ENCODE results near the gene ATG5. TPM values are rescaled to one million over a fixed set of nuclear protein-coding genes. Genes with fewer than 3 reads are reported as not detected.
A peak's percentile ranks its signal among the peaks of the same experiment; 100 is the strongest.
"Not testable (repeated sequence)": the region's sequence is repeated elsewhere in the genome, so short reads cannot be mapped to it uniquely, and the experiment has no call there.

Gene ATG5
- total RNA-seq, 1 experiment from 2014 or later = 49.6 TPM

GRCh38 chr6:106257195-106257594 is 68.4 kb downstream of the ATG5 start:
- DNase-seq (ENCODE audit: low read depth) = peak; percentile 47

DNA sequence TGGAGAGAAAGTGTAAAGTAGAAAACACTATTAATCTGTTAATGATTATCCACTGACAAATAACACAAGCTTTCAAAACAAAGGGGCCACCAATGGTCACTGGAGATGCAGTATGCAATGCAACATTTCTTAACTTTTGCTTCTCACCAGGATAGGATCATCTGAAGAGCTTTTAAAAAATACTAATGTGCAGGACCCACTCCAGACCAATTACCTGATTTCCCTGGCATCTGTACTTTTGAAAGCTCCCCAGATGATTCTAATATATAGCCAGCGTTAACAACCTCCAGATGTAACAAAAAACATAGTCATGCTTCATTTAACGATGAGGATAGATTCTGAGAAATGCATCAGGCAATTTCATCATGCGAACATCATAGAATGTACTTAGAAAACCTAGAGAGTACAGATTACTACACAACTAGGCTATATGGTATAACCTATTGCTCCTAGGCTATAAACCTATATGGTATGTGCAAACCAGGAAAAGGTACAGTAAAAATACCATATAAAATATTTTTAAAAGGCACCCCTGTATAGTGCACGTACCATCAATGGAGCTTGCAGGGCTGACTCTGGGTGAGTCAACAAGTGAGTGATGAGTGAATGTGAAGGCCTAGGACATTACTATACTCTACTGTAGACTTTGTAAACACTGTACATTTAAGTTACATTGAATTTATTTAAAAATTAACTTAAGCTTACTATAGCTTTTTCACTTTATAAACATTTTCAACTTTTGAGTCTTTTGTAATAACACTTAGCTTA is 69.2 kb downstream of the ATG5 start:
- DNase-seq (ENCODE audit: low read depth) = peak; percentile 52

- no peak for DNase-seq (ENCODE audit: low read depth)
Observed at GRCh38 chr6:106255306-106255705, 70.3 kb downstream of the ATG5 start.

- DNase-seq (ENCODE audit: low read depth) = peak; percentile 74
Observed at GRCh38 chr6:106254636-106255035, 70.9 kb downstream of the ATG5 start.

- peak; percentile 57 for DNase-seq (ENCODE audit: low read depth)
Observed at GRCh38 chr6:106253731-106254130, 71.8 kb downstream of the ATG5 start.

GRCh38 chr6:106253172-106253571 is 72.4 kb downstream of the ATG5 start:
- DNase-seq (ENCODE audit: low read depth) = peak; percentile 90

- no peak for DNase-seq (ENCODE audit: low read depth)
Observed at GRCh38 chr6:106252687-106253086, 72.9 kb downstream of the ATG5 start.

DNA sequence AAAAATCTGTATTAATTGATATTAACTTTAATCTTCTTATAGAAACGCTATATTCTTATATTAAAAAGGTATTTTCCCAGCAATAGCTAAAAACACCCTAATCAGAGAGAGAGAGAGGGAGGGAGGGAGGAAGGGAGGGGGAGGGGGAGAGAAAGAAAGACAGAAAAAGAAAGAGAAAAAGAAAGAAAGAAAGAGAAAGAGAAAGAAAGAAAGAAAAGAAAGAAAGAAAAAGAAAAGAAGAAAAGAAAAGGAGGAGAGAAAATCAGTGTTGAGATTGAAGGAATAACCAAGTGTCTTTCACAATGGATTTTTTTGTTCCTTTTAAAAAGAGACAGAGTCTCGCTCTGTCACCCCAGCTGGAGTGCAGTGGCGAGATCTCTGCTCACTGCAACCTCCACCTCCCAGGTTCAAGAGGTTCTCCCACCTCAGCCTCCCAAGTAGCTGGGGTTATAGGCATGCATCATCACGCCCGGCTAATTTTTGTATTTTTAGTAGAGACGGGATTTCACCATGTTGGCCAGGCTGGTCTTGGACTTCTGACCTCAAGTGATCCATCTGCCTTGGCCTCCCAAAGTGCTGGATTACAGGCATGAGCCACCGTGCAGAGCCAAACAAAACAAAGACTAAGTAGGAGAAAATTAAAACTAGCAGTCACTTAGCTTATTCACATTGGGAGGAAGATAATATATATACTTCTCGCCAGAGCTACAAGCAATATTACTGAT is 73.9 kb downstream of the ATG5 start:
- DNase-seq (ENCODE audit: low read depth) = peak; percentile 41

DNA sequence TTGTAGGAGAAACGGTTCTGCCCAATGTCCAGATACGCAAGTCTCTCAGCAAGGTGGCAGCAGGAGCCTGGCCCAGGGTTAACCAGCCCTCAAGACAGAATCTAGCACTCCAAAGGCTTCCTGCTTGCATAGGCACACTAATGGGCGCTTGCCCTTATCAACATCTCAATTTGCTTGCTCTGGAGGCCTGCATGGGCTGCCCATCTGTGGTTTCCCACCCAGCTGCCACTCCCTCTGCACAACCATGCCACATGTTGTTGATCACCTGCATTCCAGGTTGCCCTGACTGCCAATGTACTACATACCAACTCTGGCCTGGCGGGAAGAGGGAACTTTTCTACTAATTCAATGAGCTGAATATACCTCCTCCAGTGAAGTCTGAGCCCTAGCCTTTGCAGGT is 74.6 kb downstream of the ATG5 start:
- DNase-seq (ENCODE audit: low read depth) = no peak

DNA sequence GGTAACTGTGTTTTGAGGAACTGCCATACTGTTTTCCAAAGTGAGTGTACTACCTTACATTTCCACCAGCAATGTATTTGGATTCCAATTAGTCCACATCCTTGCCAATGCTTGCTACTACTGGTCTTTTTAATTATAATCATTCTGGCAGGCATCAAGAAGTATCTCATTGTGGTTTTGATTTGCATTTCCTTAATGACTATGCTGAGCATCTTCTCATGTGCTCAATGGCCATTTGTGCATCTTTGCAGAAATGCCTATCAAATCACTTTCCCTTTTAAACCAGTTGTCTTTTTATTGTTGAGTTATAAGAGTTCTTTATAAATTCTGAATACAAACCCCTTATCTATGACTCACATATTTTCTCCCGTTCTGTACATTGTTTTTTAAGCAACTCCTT is 75.9 kb downstream of the ATG5 start:
- no peak for DNase-seq (ENCODE audit: low read depth)

- DNase-seq (ENCODE audit: low read depth) = no peak
Observed at GRCh38 chr6:106247733-106248132, 77.8 kb downstream of the ATG5 start.

- DNase-seq (ENCODE audit: low read depth) = no peak
Observed at GRCh38 chr6:106247293-106247692, 78.3 kb downstream of the ATG5 start.

DNA sequence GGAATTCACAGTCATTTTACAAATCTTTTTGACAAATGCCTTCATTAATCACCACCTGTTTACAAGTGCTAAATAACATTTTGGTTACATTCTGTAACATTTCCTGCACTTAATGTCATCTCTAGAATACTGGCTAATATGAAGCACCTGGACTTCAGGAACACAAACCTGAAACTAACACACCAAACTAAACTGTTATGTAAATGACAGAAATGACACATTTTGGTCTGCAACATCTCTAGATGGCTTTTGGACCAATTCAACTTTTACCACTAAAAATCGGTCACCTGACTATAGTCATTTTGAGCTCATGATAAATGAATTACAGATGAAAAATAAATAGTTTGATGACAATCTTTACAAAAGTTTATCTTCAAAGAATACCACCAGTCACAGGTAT is 80.6 kb downstream of the ATG5 start:
- no peak for DNase-seq (ENCODE audit: low read depth)

- DNase-seq (ENCODE audit: low read depth) = no peak
Observed at GRCh38 chr6:106244521-106244920, 81.0 kb downstream of the ATG5 start.

DNA sequence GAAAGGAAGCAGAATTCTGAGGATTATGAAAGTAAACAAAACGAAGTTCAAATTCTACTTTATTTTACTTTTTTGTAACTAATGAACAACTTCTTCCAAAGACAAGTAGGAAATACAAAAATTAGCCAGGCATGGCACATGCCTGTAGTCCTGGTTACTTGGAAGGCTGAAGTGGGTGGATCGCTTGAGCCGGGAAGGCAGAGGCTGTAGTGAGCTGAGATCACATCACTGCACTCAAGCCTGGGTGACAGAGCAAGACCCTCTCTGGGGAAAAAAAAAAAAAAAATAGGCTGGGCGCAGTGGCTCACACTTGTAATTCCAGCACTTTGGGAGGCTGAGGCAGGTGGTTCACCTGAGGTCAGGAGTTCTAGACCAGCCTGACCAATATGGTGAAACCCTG is 82.3 kb downstream of the ATG5 start:
- DNase-seq (ENCODE audit: low read depth) = no peak

- no peak for DNase-seq (ENCODE audit: low read depth)
Observed at GRCh38 chr6:106241498-106241897, 84.1 kb downstream of the ATG5 start.

DNA sequence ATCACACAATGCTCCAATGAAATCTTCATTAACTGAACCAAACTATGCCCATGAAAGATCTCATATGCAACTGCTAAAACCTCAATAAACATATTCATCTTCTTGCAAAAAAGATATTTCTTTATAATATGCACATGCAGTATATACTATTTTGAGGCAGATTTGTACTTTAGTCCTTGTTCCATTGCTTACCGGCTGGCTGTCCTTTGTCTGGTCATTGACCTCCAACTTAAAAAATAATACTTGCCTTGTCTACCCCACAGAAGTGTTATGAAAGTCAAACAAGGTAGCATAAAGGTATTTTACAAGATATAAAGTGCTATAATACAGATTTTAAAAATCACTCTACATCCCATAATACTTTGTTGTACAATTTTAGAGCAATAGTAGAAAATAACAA is 88.3 kb downstream of the ATG5 start:
- no peak for DNase-seq (ENCODE audit: low read depth)

GRCh38 chr6:106229876-106230445 is 95.6 kb downstream of the ATG5 start:
- DNase-seq (ENCODE audit: low read depth) = not testable (repeated sequence)

DNA sequence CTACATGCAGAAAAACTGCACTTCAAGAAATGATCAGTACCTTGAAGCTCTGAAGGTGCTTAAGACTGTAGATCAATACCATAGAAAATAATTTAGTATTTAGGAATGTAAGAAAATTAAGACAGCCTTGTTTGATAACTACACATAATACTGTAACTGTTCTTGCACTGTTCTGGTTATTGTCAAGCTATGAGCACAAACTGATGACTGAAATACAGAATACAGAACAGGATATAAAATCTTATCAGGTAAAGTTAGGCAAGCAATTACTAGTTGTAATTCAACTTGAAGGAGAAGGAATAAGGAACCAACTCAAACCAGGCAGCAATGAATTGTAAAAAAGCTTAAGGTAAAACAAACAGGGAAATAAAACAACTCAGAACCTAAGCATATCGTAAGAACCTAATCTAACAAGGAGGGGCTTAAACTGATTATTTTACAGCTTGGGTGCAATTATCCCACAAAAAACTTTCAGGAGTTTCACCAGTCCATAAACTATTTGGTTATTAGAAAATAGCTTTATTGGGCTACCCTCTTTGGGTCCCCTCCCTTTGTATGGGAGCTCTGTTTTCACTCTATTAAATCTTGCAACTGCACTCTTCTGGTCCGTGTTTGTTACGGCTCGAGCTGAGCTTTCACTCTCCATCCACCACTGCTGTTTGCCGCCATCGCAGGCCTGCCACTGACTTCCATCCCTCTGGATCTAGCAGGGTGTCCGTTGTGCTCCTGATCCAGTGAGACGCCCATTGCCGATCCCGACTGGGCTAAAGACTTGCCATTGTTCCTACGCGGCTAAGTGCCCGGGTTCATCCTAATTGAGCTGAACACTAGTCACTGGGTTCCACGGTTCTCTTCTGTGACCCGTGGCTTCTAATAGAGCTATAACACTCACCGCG is 97.7 kb downstream of the ATG5 start:
- DNase-seq (ENCODE audit: low read depth) = no peak

- no peak for DNase-seq (ENCODE audit: low read depth)
Observed at GRCh38 chr6:106226676-106227075, 98.9 kb downstream of the ATG5 start.

DNA sequence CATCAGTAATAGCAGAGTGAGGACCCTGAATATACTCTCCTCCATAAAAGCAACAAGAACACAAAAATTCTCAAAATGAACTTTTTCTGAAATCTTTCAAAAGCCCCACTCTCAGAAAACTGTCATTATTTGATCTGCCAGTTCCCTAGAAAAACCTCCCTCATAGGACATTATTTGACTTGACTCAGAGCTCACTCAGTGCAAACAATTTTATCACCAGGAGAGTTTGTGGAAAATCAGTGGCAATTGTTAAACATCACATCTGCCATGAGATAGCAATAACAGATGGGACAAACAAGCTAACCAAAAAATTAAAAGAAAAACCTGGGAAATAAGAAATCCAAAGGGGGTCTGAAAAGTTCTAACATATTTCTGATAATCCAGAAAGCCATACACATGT is 100.0 kb downstream of the ATG5 start:
- DNase-seq (ENCODE audit: low read depth) = no peak

All from Daoy (cell line).